HS-27A (cell line): Measurements from ENCODE around the gene POU5F2.

Source experiments
- DNase-seq: peaks from one replicate; pipeline ENCODE4 v3.0.0-alpha.2; 2012; ENCODE audit warnings: low read depth, missing footprints

Gene POU5F2

GRCh38 chr5:93715761-93716160 lies 25.6 kb downstream of the POU5F2 start:
- no peak for DNase-seq

- no peak for DNase-seq
These were observed 26.1 kb downstream of the POU5F2 start for GRCh38 chr5:93715327-93715726.

- no peak for DNase-seq
These were observed 33.0 kb downstream of the POU5F2 start for GRCh38 chr5:93708442-93708841.

GRCh38 chr5:93705896-93706295 lies 35.5 kb downstream of the POU5F2 start:
- no peak for DNase-seq

- DNase-seq, result no peak
These were observed 36.4 kb downstream of the POU5F2 start for GRCh38 chr5:93704996-93705395.

- no peak for DNase-seq
These were observed 49.4 kb downstream of the POU5F2 start for GRCh38 chr5:93691997-93692396.
